Muscle of leg (tissue), 11 donors: ENCODE data around the gene AVPR2. TPM values are rescaled to one million over a fixed set of nuclear protein-coding genes. Genes with fewer than 3 reads are reported as not detected.

Source experiments
- DNase-seq: peaks from one replicate; pipeline ENCODE4 v3.0.0; 2013
- H3K27ac ChIP-seq: one replicate; pipeline ENCODE4 v1.5.1; 2013; ENCODE audit warnings: mild to moderate bottlenecking, low read length, control low read depth
- H3K27me3 ChIP-seq: one replicate; pipeline ENCODE4 v1.6.1; 2013; ENCODE audit warnings: low read length; ENCODE audit not compliant: control insufficient read depth, insufficient read depth
- H3K36me3 ChIP-seq: one replicate; pipeline ENCODE4 v1.6.1; 2013; ENCODE audit warnings: low read length; ENCODE audit not compliant: control insufficient read depth, insufficient read depth
- H3K4me1 ChIP-seq: one replicate; pipeline ENCODE4 v1.6.1; 2013; ENCODE audit warnings: low read length; ENCODE audit not compliant: control insufficient read depth, insufficient read depth
- H3K4me3 ChIP-seq: one replicate; pipeline ENCODE4 v1.5.1; 2013; ENCODE audit warnings: low read length, control low read depth
- H3K9me3 ChIP-seq: replicated peaks from 2 replicates; pipeline ENCODE4 v1.6.1; 2013; ENCODE audit warnings: low read depth, low read length; ENCODE audit not compliant: control insufficient read depth
- WGBS: methylation state at CpG from one replicate; pipeline ENCODE4 v1.1.5; 2013; ENCODE audit warnings: missing lambda C conversion rate; ENCODE audit not compliant: insufficient coverage; 5-methylcytosine and 5-hydroxymethylcytosine counted together
- polyA plus RNA-seq, 8 donors: library from polyadenylated mRNA; unstranded; fragments of 120-200 nt; gene quantifications; one replicate each; pipeline versions ENCODE4 v1.2.1 to v1.2.3, GENCODE V29; 2013; ENCODE audit warnings: inconsistent platforms in 1 of 8, low replicate concordance in 1 of 8; ENCODE audit not compliant: insufficient read length in 8 of 8, insufficient read depth in 1 of 8
- total RNA-seq: library from RNA; stranded (reverse); fragments of 120-200 nt; gene quantifications from one replicate; pipeline ENCODE4 v1.2.4, GENCODE V29; 2013

The AVPR2 gene
- total and polyA plus RNA-seq, 9 donors = 0.49 to 1.2 (median 0.79) TPM

DNA sequence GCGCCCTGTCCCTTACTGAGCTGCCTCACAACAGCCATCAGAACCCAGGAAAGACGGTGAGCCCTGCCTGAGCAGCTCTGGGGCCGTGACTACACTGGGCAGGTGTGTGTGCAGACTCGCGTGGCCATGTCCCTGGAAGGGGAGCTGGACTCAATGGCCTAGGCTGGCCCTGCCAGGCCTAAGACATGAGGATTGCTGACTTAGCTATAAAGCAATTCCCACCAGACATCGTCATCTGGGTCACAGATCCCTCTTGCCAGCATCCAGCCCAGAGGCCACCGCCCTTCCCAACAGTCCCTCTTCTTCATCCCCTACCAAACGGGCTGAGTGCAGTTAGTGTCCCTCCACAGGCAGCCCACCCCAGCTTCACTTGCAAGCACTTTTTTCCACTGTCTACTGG, 26.7 kb downstream of the AVPR2 start:
- Histone ChIP-seq H3K4me1 (peaks cover 34% of the 10 kb centered on the region), H3K9me3 (no peaks in the 10 kb centered on the region), H3K36me3 (peaks cover 33% of the 10 kb centered on the region), H3K27ac (no peak overlapping the region), H3K4me3 (no peak overlapping the region), H3K27me3 (peaks cover 22% of the 10 kb centered on the region)
- 86% methylated on average over 8 of the region's 8 CpGs for WGBS
- no peak for DNase-seq

GRCh38 chrX:153931748-153932147, 27.3 kb downstream of the AVPR2 start:
- Histone ChIP-seq H3K36me3 (peaks cover 33% of the 10 kb centered on the region), H3K9me3 (no peaks in the 10 kb centered on the region), H3K4me1 (peaks cover 29% of the 10 kb centered on the region), H3K27me3 (peaks cover 20% of the 10 kb centered on the region), H3K4me3 (no peak overlapping the region), H3K27ac (no peak overlapping the region)
- no peak for DNase-seq
- WGBS = 87% methylated on average over 8 of the region's 13 CpGs

DNA sequence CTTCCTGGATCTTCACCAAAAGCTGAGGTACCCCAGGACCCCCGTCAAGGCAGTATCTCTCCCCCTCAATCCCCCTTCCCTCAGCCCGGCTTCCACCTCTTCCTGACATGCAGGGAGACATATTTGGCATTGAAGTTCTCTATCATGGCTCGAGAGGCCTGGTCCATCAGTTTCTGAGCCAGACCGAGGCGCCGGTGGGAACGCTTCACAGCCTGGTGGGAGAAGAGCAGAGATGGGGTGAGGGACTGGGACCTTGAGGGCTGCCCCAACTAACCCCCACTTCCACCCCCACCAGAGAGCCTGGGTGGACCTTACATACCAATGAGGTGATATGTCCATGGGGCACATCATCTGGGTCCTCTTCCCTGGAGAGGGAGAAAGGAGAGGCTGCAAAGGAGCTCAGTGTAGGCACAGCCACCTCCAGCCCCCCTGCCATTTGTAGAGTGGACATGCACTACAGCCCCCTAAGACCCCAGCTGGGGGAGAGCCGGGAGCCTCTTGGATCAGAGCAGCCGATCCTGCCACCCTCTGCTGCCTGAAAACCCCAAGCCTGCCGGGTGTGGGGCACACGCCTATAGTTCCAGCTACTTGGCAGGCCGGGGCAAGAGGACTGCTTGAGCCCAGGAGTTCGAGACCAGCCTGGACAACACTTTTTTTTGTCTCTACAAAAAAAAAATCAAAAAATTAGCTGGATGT, 27.9 kb downstream of the AVPR2 start:
- Histone ChIP-seq H3K27ac (no peak overlapping the region), H3K4me1 (peaks cover 23% of the 10 kb centered on the region), H3K4me3 (no peak overlapping the region), H3K27me3 (peaks cover 19% of the 10 kb centered on the region), H3K9me3 (no peaks in the 10 kb centered on the region), H3K36me3 (peaks cover 33% of the 10 kb centered on the region)
- DNase-seq = no peak
- 75% methylated on average over 7 of the region's 13 CpGs for whole genome bisulfite sequencing

DNA sequence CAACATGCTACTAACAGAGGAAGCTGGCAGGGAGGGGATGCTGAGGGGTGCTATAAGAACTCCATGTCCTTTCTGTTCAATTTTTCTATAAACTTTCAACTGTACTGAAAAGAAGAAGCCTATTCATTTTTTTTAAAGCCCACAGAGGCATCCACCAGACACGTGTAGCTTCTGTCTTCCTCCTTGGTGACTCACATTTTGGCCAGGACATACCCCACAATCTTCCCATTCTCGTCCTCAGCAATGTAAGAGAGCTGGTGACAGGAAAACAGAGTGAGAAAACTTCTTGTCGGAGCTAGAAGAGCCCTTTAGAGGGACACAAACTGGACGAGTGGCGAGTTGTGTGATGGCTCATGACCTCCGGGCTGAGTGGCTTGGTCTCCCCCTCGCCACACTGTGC, 29.3 kb downstream of the AVPR2 start:
- H3K4me3 ChIP-seq = peak overlapping the region; percentile 64
- peaks cover 33% of the 10 kb centered on the region for H3K36me3 ChIP-seq
- H3K27me3 ChIP-seq = peaks cover 26% of the 10 kb centered on the region
- peaks cover 15% of the 10 kb centered on the region for H3K4me1 ChIP-seq
- whole genome bisulfite sequencing = 77% methylated on average over 5 of the region's 7 CpGs
- DNase-seq = no peak
- no peak overlapping the region for H3K27ac ChIP-seq
- H3K9me3 ChIP-seq = no peaks in the 10 kb centered on the region

GRCh38 chrX:153934148-153934761, 29.8 kb downstream of the AVPR2 start:
- peak overlapping the region; percentile 64 for H3K4me3 ChIP-seq
- H3K27me3 ChIP-seq = peaks cover 29% of the 10 kb centered on the region
- peaks cover 12% of the 10 kb centered on the region for H3K4me1 ChIP-seq
- WGBS = 28% methylated on average over 32 of the region's 33 CpGs
- no peak overlapping the region for H3K27ac ChIP-seq
- no peak for DNase-seq
- H3K36me3 ChIP-seq = peaks cover 33% of the 10 kb centered on the region
- no peaks in the 10 kb centered on the region for H3K9me3 ChIP-seq

DNA sequence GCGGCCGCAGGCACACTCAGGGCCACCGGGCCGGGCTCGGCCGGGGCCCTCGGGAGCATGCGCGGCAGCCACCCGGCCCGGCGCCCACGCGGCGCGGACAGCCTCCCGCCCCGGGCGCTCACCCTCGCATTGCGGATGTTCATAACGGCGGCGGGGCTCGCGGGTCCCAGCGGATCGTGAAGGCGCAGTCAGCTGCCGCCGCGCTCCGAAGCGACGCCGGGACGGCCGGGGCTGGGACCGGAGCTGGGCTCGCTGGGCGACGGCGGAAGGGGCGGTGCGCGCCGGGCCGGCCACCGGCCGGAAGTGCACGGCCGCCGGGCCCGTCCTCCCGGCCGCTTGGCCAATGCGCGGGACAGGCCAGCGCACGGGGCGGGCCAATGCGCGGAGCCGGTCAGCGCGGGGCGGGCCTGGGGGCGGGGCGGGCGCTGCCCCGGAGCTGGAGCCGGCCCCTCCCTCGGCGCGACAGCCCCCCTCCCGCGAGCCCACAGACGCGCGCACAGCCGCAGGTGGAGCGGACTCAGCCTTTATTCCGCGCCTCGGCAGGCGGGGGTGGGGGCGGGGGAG, 30.4 kb downstream of the AVPR2 start, which contains the start of gene NAA10:
NAA10 (minus strand) TSS at position 276 of the 564 bp plus-strand sequence; CDS start at position 143, 133 bp downstream.
- H3K36me3 ChIP-seq = peaks cover 30% of the 10 kb centered on the region
- no peak within 1 kb of the TSS for H3K27ac ChIP-seq
- H3K4me1 ChIP-seq = peaks cover 12% of the 10 kb centered on the region
- 16% methylated on average over 70 of the region's 87 CpGs for WGBS
- peak; percentile 91 for DNase-seq
- H3K27me3 ChIP-seq = peaks cover 35% of the 10 kb centered on the region
- no peaks in the 10 kb centered on the region for H3K9me3 ChIP-seq
- H3K4me3 ChIP-seq = peak within 1 kb of the TSS; percentile 64

GRCh38 chrX:153935326-153935851, 30.9 kb downstream of the AVPR2 start:
- Histone ChIP-seq H3K4me1 (peaks cover 12% of the 10 kb centered on the region), H3K27ac (no peak overlapping the region), H3K4me3 (peak overlapping the region; percentile 33), H3K36me3 (peaks cover 28% of the 10 kb centered on the region), H3K9me3 (no peaks in the 10 kb centered on the region), H3K27me3 (peaks cover 40% of the 10 kb centered on the region)
- WGBS = 40% methylated on average over 21 of the region's 32 CpGs
- DNase-seq = no peak

GRCh38 chrX:153937056-153937455, 32.6 kb downstream of the AVPR2 start:
- peaks cover 12% of the 10 kb centered on the region for H3K4me1 ChIP-seq
- WGBS = no CpG with 5 or more reads among the region's 3 CpGs
- DNase-seq = no peak

DNA sequence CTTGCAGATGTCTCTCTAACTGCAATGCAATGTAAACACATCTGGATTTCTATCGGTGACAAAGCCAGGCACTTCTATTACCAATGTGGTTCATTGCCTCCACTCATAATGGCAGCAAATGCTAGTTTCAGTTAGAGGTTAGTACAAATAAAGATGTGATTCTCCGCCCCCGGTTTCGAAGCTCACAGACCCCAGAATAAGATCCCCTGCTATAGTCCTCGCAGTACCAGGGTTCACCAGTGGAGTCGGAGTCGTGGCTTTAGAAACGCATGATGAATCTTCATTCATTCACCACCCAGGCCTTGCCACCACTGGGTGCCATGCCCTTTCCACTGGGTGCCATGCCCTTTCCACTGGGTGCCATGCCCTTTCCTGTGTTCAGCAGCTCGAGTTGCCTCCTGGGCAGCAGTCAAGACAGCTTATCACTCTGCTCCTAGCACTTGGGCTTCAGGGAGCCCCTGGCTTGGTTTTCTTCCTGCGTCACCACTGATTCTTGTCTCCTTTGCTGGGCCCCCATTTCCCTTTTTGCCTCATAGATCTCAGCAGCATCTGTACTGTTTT, 33.8 kb downstream of the AVPR2 start:
- H3K36me3 ChIP-seq = peaks cover 3% of the 10 kb centered on the region
- peaks cover 12% of the 10 kb centered on the region for H3K4me1 ChIP-seq
- no peak for DNase-seq
- H3K27ac ChIP-seq = no peak overlapping the region
- WGBS = 77% methylated on average over 9 of the region's 10 CpGs
- H3K27me3 ChIP-seq = peaks cover 44% of the 10 kb centered on the region
- H3K9me3 ChIP-seq = no peaks in the 10 kb centered on the region
- H3K4me3 ChIP-seq = no peak overlapping the region

More at GRCh38 chrX:153937056-153937455, 32.6 kb downstream of the AVPR2 start:
- Histone ChIP-seq H3K9me3 (no peaks in the 10 kb centered on the region), H3K4me3 (no peak overlapping the region), H3K36me3 (peaks cover 13% of the 10 kb centered on the region), H3K27me3 (peaks cover 37% of the 10 kb centered on the region), H3K27ac (no peak overlapping the region)

GRCh38 chrX:153939573-153939972, 35.1 kb downstream of the AVPR2 start:
- 51% methylated on average over 7 of the region's 7 CpGs for WGBS
- H3K4me1 ChIP-seq = peaks cover 6% of the 10 kb centered on the region
- H3K4me3 ChIP-seq = no peak overlapping the region
- no peak for DNase-seq
- H3K9me3 ChIP-seq = no peaks in the 10 kb centered on the region
- H3K27ac ChIP-seq = no peak overlapping the region
- H3K27me3 ChIP-seq = peaks cover 48% of the 10 kb centered on the region
- no peaks in the 10 kb centered on the region for H3K36me3 ChIP-seq
